ENCODE data around the gene ALOX12B.

DNA sequence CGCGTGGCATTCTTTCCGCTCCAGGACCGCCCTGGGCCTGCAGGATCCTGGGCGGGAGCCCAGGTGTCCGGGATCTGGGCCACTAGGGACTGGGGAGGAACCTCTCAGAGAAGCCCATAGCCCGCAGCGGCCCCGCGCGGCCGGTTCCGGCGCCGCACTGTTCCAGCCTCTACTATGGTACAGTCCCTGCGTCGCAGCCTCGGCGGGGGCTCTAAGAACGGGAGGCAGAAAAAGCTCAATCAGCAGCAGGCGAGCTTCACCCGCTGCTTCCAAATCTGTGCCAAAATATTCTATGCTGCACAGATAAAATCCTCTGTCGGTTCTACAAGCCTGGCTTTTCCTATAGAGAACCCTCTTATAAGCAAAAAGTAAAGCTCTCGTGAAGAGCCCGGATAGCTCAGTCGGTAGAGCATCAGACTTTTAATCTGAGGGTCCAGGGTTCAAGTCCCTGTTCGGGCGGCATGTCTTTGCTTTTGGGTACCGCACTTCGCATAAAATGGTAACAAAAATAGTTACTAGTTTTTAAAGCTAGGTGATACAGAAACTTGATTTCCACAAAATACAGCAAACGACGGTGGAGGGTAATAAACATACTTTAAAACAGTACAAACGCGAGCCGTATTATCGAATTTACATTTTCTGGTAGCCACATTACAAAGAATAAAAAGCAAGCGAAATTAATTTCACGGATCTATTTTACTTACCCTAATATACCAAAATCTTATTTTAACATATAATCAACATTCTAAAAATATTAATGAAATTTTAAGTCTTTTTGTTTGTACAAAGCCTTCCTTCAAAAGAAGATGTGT is 31.5 kb upstream of the ALOX12B start:
- TF ChIP-seq POLR2A (IDR thresholded peaks at IDR 0.05; ENCODE audit: low read length) (no peak), GATA1 (IDR thresholded peaks at IDR 0.05; ENCODE audit: low read depth, low read length) (no peak)

All from erythroblast (primary cell).